PC-3 (cell line): ENCODE measurements around the gene CCDC196. TPM values are rescaled to one million over a fixed set of nuclear protein-coding genes. Genes with fewer than 3 reads are reported as not detected.

ENCODE experiments used
- ATAC-seq: fragments of 200-7000 bp; cut with Tn5 transposase; 2 replicates; pipeline ENCODE4 v1.9.1; 2020; ENCODE audit warnings: mild to moderate bottlenecking, moderate library complexity
- BruUV-seq: library from RNA; stranded (reverse); fragments of 400-500 nt; replicated peaks from 2 replicates; lab custom pipeline; 2021; lab: Mats Ljungman, UMichigan
- CTCF ChIA-PET: fragments of 300-600 bp; sonication (Branson Sonifier 250); formaldehyde crosslinking; loops from one replicate; lab custom pipeline; 2022; ENCODE audit warnings: antibody characterized with exemption; lab: Charles Lee
- POLR2A ChIA-PET: fragments of 300-600 bp; sonication (Branson Sonifier 250); formaldehyde crosslinking; loops from one replicate; lab custom pipeline; 2022; ENCODE audit warnings: antibody characterized with exemption; ENCODE audit not compliant: unreplicated experiment; lab: Charles Lee
- DNase-seq: peaks from one replicate; pipeline ENCODE4 v3.0.0-alpha.2; 2015
- H2AFZ ChIP-seq: fragments of 300-600 bp; sonication (generic); 2 replicates; pipeline ENCODE4 v1.6.0; 2016; ENCODE audit warnings: antibody characterized with exemption, low read length
- H3F3A ChIP-seq: fragments of 300-600 bp; sonication (generic); one replicate; pipeline ENCODE4 v1.6.0; 2017; ENCODE audit warnings: antibody characterized with exemption, low read length, control low read depth, mild to moderate bottlenecking; ENCODE audit not compliant: unreplicated experiment
- H3K27ac ChIP-seq: fragments of 300-600 bp; sonication (generic); 2 replicates; pipeline ENCODE4 v1.5.1; 2016; ENCODE audit warnings: mild to moderate bottlenecking, low read length
- H3K27me3 ChIP-seq: fragments of 300-600 bp; sonication (generic); 2 replicates; pipeline ENCODE4 v1.6.1; 2016; ENCODE audit warnings: low read length, mixed read lengths
- H3K36me3 ChIP-seq: fragments of 300-600 bp; sonication (generic); 2 replicates; pipeline ENCODE4 v1.6.1; 2016; ENCODE audit warnings: low read depth, mixed run types, low read length, mixed read lengths
- H3K4me1 ChIP-seq: fragments of 300-600 bp; sonication (generic); 2 replicates; pipeline ENCODE4 v1.5.1; 2016; ENCODE audit warnings: low read length; ENCODE audit not compliant: insufficient read depth
- H3K4me2 ChIP-seq: fragments of 300-600 bp; sonication (generic); 2 replicates; pipeline ENCODE4 v1.6.0; 2016; ENCODE audit warnings: low read length
- H3K4me3 ChIP-seq: fragments of 300-600 bp; sonication (generic); 2 replicates; pipeline ENCODE4 v1.5.1; 2016; ENCODE audit warnings: mild to moderate bottlenecking, low read length, mixed read lengths
- H3K79me2 ChIP-seq: fragments of 300-600 bp; sonication (generic); 2 replicates; pipeline ENCODE4 v1.6.1; 2017; ENCODE audit warnings: low read length, mixed read lengths
- H3K9ac ChIP-seq: fragments of 300-600 bp; sonication (generic); 2 replicates; pipeline ENCODE4 v1.6.0; 2016; ENCODE audit warnings: mild to moderate bottlenecking, low read length
- H3K9me2 ChIP-seq: fragments of 300-600 bp; sonication (generic); replicated peaks from 2 replicates; pipeline ENCODE4 v1.6.1; 2016; ENCODE audit warnings: mixed run types, low read length, mixed read lengths
- H3K9me3 ChIP-seq: fragments of 300-600 bp; sonication (generic); 2 replicates; pipeline ENCODE4 v1.6.1; 2016; ENCODE audit warnings: low read length, mixed read lengths
- H4K20me1 ChIP-seq: fragments of 300-600 bp; sonication (generic); 2 replicates; pipeline ENCODE4 v1.6.1; 2016; ENCODE audit warnings: low read length, mixed read lengths
- CTCF ChIP-seq: fragments of 300-600 bp; sonication (generic); conservative IDR thresholded peaks from 2 replicates; pipeline ENCODE4 v1.5.1; 2017; ENCODE audit warnings: antibody characterized with exemption, low read depth, mild to moderate bottlenecking, low read length
- EZH2 ChIP-seq: fragments of 300-600 bp; sonication (generic); IDR thresholded peaks from one replicate; pipeline ENCODE4 v1.6.1; 2017; ENCODE audit warnings: antibody characterized with exemption, mild to moderate bottlenecking, low read length; ENCODE audit not compliant: unreplicated experiment
- EZH2phosphoT487 ChIP-seq: fragments of 300-600 bp; sonication (generic); IDR thresholded peaks from 2 replicates; pipeline ENCODE4 v1.6.1; 2018; ENCODE audit warnings: mild to moderate bottlenecking, antibody characterized with exemption, low read length, borderline replicate concordance
- intact Hi-C: fragments of 100-400 bp; cut with micrococcal nuclease; formaldehyde crosslinking; loops from 2 replicates; pipeline ENCODE4 v1.9.0; 2023
- total RNA-seq: library from RNA; depleted of rRNA; stranded (reverse); fragments of >200 nt; gene quantifications from 2 replicates; pipeline ENCODE4 v1.2.3, GENCODE V29; 2014

CCDC196 gene
- total RNA-seq, 1 experiment from 2014 or later = not detected

- no peak overlapping the region for H3K9ac ChIP-seq
- intact Hi-C loops = no loop called here
- H4K20me1 ChIP-seq = no peaks in the 10 kb centered on the region
- CTCF ChIA-PET = no interaction called here
- no peak for TF ChIP-seq EZH2
- TF ChIP-seq EZH2phosphoT487 = no peak
- TF ChIP-seq CTCF = no peak
- no peak overlapping the region for H3K4me3 ChIP-seq
- peaks cover 3% of the 10 kb centered on the region; the same call in 1 of the 2 replicates for H3K36me3 ChIP-seq
- POLR2A ChIA-PET = no interaction called here
- H3K9me2 ChIP-seq = no peaks in the 10 kb centered on the region
- no peaks in the 10 kb centered on the region for H3F3A ChIP-seq
- H3K27ac ChIP-seq = no peak overlapping the region
- ATAC-seq = no peak
- no TSS peak for BruUV-seq
- no peak overlapping the region for H2AFZ ChIP-seq
- H3K79me2 ChIP-seq = no peaks in the 10 kb centered on the region
- no peak overlapping the region for H3K4me2 ChIP-seq
- no peak for DNase-seq
- H3K9me3 ChIP-seq = peaks cover 3% of the 10 kb centered on the region
- H3K4me1 ChIP-seq = no peaks in the 10 kb centered on the region
- no peaks in the 10 kb centered on the region for H3K27me3 ChIP-seq
Observed at GRCh38 chr14:66464261-66464660, 21.9 kb upstream of the CCDC196 start.

- H3K4me2 ChIP-seq = no peak overlapping the region
- H3K4me3 ChIP-seq = no peak overlapping the region
- ChIA-PET CTCF (no interaction called here), POLR2A (no interaction called here)
- H3K27me3 ChIP-seq = no peaks in the 10 kb centered on the region
- no TSS peak for BruUV-seq
- no peak for DNase-seq
- H3K36me3 ChIP-seq = peaks cover 7% of the 10 kb centered on the region; the same call in 1 of the 2 replicates
- H3K9ac ChIP-seq = no peak overlapping the region
- no peak for ATAC-seq
- H3K9me3 ChIP-seq = peaks cover 10% of the 10 kb centered on the region
- intact Hi-C loops = no loop called here
- H4K20me1 ChIP-seq = no peaks in the 10 kb centered on the region
- no peaks in the 10 kb centered on the region for H3F3A ChIP-seq
- no peak overlapping the region for H2AFZ ChIP-seq
- H3K79me2 ChIP-seq = no peaks in the 10 kb centered on the region
- H3K4me1 ChIP-seq = no peaks in the 10 kb centered on the region
- H3K27ac ChIP-seq = no peak overlapping the region
- TF ChIP-seq EZH2 = no peak
- TF ChIP-seq EZH2phosphoT487 = no peak
- TF ChIP-seq CTCF = no peak
- no peaks in the 10 kb centered on the region for H3K9me2 ChIP-seq
Observed at GRCh38 chr14:66468778-66469367, 17.3 kb upstream of the CCDC196 start.

- no peak for ATAC-seq
- Histone ChIP-seq H3K79me2 (no peaks in the 10 kb centered on the region), H3K9ac (no peak overlapping the region), H3K9me2 (no peaks in the 10 kb centered on the region), H3K36me3 (peaks cover 7% of the 10 kb centered on the region; the same call in 1 of the 2 replicates), H3K4me3 (no peak overlapping the region), H3K9me3 (peaks cover 10% of the 10 kb centered on the region), H3K27ac (no peak overlapping the region), H3K27me3 (no peaks in the 10 kb centered on the region), H3F3A (no peaks in the 10 kb centered on the region), H3K4me1 (no peaks in the 10 kb centered on the region), H3K4me2 (no peak overlapping the region), H4K20me1 (no peaks in the 10 kb centered on the region), H2AFZ (no peak overlapping the region)
- TF ChIP-seq EZH2phosphoT487 = no peak
- TF ChIP-seq EZH2 = no peak
- ChIA-PET CTCF (no interaction called here), POLR2A (no interaction called here)
- DNase-seq = no peak
- BruUV-seq = no TSS peak
- intact Hi-C loops = no loop called here
Observed at GRCh38 chr14:66471584-66471983, 14.6 kb upstream of the CCDC196 start.
